Neural cell (in vitro differentiated cells): ENCODE data around the gene GJD2.

ENCODE experiments used
- POLR2AphosphoS5 ChIP-seq: IDR thresholded peaks from 2 replicates; pipeline ENCODE4 v1.6.1; 2012
- RAD21 ChIP-seq: fragments of 450-650 bp; conservative IDR thresholded peaks from 2 replicates; pipeline ENCODE4 v1.6.1; 2014; ENCODE audit warnings: antibody characterized with exemption, mild to moderate bottlenecking, moderate library complexity
- SMC3 ChIP-seq: fragments of 450-650 bp; conservative IDR thresholded peaks from 2 replicates; pipeline ENCODE4 v1.6.1; 2014; ENCODE audit warnings: antibody characterized with exemption, mild to moderate bottlenecking, moderate library complexity; ENCODE audit not compliant: poor library complexity
- TF ChIP-seq, protein P1 (sequence below): fragments of 450-650 bp; IDR thresholded peaks from 2 replicates; pipeline ENCODE4 v1.5.1; 2014; ENCODE audit warnings: antibody characterized with exemption, mild to moderate bottlenecking, moderate library complexity; ENCODE audit not compliant: poor library complexity, severe bottlenecking

DNA sequence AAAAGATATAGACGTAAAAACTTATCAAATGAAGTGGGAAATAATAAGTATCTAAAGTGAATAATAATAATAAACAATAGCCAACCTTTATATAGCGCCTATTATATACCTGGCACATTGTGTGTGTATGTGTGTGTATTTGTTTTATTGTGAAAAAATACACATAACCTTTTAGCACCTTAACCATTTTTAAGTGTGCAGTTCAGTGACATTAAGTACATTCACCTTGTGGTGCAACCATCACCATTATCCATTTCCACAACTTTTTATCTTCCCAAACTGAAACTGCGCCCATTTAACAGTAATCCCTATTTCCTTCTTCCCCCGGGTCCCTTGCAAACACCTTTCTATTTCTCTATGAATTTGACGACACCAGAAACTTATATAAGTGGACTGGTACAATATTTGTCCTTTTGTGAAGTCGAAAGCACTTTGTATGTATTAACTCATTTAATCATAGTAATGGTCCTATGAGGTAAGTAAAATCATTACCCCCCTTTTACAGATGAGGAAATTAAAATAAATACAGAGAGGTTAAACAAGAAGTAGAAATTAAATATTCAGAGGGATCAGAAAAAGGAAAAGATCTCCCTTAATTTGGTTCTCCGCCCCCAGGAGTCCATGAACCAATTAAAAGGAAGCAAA is 33.5 kb downstream of the GJD2 start:
- TF ChIP-seq, protein P1, sequence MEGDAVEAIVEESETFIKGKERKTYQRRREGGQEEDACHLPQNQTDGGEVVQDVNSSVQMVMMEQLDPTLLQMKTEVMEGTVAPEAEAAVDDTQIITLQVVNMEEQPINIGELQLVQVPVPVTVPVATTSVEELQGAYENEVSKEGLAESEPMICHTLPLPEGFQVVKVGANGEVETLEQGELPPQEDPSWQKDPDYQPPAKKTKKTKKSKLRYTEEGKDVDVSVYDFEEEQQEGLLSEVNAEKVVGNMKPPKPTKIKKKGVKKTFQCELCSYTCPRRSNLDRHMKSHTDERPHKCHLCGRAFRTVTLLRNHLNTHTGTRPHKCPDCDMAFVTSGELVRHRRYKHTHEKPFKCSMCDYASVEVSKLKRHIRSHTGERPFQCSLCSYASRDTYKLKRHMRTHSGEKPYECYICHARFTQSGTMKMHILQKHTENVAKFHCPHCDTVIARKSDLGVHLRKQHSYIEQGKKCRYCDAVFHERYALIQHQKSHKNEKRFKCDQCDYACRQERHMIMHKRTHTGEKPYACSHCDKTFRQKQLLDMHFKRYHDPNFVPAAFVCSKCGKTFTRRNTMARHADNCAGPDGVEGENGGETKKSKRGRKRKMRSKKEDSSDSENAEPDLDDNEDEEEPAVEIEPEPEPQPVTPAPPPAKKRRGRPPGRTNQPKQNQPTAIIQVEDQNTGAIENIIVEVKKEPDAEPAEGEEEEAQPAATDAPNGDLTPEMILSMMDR = no peak
- TF ChIP-seq POLR2AphosphoS5 (no peak), RAD21 (no peak), SMC3 (no peak)
